ENCODE results near the gene CUX1. TPM values are rescaled to one million over a fixed set of nuclear protein-coding genes. Genes with fewer than 3 reads are reported as not detected.
A peak's percentile ranks its signal among the peaks of the same experiment; 100 is the strongest.
"Not testable (repeated sequence)": the region's sequence is repeated elsewhere in the genome, so short reads cannot be mapped to it uniquely, and the experiment has no call there.

Gene CUX1
- polyA plus RNA-seq, 3 donors = 80.1 to 95.7 (median 93.4) TPM

DNA sequence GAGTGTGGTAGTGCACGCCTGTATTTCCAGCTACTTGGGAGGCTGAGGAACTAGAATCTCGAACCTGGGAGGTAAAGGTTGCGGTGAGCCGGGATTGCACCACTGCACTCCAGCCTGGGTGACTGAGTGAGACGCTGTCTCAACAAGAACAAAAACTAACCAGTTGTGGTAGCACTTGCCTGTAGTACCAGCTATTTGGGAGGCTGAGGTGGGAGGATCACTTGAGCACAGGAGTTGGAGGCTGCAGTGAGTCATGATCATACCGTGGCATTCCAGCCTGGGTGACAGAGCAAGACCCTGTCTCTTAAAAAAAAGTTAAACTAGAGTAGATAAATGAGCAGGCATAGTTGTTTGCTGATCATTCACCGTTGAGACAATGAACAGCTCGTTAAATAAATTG, 48.9 kb downstream of the CUX1 start:
- no peak for DNase-seq

- DNase-seq = no peak
Measured at GRCh38 chr7:101867265-101867664, 49.8 kb downstream of the CUX1 start.

- not testable (repeated sequence) for DNase-seq
Measured at GRCh38 chr7:101867681-101868080, 50.3 kb downstream of the CUX1 start.

GRCh38 chr7:101868191-101868950, 50.9 kb downstream of the CUX1 start:
- DNase-seq = peak; percentile 71

DNA sequence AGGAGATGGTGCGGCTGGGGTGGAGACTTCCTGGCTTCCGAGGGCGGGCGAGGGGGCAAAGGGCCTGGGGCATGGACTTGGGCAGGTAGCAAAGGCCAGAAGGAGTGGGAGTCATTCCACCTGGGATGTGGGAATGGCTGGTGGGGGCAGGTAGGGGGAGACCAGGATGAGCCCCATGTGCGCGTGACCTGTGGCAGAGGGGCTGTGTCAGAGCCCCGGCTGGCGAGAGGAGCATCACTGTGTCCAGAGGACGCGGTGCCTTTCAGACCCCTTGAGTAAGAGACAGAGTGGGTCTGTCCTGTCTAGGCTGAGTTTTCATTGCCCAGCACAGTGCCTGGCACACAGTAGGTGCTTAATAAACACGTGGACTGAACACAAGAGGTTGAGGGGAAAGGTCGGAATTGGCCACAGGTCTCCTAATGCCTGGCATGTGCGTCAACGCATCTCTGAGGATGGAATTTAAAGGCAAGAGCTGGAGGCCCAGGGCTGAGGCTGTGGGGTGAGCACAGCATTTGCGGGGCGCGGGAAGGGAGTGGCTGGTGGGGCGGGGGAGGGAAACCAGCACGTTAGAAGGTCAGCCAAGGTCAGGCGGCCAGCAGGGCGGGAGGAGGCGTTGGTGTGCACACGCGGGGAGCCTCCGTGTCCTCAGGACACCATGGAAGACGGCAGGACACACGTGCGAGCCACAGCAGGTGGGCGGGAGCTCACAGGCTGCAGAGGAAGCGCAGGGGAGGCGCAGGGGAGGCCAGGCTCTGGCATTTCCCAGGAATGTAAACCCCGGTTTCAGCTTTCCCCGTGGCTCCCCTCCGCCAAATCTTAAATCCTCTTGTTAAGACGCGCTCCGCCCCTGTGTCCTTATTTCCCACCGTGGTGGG, 51.8 kb downstream of the CUX1 start:
- DNase-seq = peak; percentile 64

- DNase-seq = no peak
Measured at GRCh38 chr7:101869901-101870290, 52.5 kb downstream of the CUX1 start.

- DNase-seq = no peak
Measured at GRCh38 chr7:101870361-101871062, 53.1 kb downstream of the CUX1 start.

DNA sequence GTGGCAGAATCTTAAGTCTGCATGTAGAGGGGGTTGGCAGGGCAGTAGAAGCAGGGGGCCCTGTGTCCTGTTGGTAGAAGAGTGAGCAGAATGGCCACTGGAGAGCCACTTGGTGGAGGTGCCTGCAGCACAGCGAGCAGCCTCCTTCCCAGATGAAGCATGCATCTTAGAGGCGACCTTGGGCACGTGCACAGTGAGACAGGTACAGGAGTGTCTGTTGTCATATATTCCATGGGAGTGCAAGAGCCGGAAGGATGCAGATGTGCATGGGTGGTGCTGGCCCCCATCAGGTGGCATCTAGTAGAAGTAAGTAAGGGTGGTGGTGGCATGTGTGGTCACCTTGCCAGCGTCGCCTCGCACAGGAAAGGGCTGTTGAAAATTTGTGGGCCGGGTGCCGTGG, 53.9 kb downstream of the CUX1 start:
- no peak for DNase-seq

DNA sequence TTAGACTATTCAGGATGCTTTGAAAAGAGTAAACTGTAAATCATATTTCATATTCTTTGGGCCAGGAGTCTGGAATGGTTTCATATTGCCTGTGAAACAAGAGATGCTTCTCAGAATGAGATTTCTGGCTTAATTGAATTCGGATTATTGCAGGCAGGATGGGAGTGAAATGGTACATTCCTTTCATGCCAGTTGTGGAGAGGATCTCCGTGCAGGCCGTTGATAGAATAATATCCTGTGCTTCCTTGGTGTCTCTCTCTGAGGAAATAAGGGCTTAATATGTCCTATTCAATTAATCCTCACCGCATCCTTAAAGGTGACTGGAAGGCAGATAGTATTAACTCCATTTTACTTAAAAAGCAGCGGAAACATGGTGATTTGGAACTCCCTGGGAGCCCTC, 56.6 kb downstream of the CUX1 start:
- DNase-seq = no peak

DNA sequence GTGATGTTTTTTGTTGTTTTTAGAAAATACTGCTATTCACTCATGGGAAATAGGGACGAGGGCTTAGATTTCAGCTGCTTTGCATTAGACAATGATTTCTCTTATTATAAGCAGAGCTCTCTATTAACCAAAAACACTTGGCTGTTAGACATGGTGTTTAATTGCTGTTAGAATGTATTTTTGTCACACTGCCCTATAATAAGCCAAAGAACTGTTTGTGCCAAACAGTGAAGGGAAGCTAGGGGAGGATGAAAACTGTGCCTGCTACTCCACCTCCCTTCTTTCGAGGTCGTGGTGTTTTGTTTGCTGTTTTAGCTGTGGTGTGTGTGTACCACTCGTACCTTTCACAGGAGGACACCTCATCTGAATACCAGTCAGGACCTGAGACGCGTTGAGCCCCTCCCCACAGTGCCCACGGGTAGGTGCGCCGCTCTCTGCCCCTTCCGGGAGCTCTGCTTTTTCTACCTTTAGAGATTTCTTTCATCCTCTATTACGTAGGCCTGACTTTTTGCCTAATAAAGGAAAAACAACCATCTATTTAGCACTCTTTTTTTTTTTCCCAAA, 57.9 kb downstream of the CUX1 start:
- no peak for DNase-seq

- DNase-seq = no peak
Measured at GRCh38 chr7:101877882-101878591, 60.6 kb downstream of the CUX1 start.

- no peak for DNase-seq
Measured at GRCh38 chr7:101878938-101879337, 61.5 kb downstream of the CUX1 start.

GRCh38 chr7:101879565-101879964, 62.1 kb downstream of the CUX1 start:
- no peak for DNase-seq

DNA sequence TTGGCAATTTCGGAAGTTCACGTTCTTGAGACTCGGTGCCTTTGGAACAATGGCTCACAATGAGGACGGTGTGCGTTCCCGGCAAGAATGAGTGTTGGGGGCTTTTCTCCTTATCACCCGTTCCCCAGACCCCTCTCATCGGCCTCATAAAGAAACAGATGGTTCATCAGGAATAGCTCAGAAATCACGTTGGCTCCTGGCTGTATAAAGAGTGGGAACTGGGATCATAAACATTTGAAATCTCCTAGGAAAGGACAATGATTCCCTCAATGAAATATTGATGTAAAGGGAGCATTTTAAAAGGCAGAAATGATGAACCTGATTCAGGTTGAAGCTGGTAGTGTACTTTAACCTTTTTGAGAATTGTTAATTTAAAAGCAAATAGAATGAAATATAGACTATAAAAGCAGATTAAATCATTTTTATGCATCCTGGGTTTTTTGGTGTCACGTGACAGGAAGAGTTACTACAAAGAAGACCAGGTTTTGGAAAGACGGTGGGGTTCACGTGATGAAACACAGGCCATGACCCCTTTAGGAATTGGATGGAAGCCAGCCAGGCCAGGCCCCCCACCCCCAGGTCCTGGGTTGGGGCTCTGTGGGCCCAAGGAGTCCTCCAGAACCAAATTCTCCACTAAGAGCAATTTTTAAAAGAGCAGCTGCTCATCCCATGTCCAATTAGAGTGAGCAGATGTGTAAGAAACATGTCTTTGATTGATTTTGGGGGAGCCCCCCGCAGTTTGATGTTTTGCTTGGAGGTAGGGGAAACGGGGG, 63.0 kb downstream of the CUX1 start:
- DNase-seq = no peak

DNA sequence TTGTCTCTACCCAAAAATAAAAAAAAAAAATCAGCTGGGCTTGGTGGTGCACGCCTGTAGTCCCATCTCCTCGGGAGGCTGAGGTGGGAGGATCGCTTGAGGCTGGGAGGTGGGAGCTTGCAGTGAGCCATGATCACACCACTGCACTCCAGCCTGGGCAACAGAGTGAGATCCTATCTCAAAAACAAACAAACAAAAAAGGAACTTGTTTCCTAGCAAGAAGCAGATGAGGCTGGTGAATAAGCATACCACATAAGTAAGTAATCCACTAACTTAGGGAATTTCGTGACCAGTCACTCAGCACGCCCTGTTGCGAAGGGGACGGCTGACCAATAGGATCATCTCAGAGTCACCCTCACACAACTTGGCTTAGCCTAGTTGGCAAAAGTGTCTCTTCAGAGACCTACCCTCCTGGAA, 64.6 kb downstream of the CUX1 start:
- DNase-seq = no peak

- DNase-seq = peak; percentile 79
Measured at GRCh38 chr7:101882595-101883564, 65.5 kb downstream of the CUX1 start.

DNA sequence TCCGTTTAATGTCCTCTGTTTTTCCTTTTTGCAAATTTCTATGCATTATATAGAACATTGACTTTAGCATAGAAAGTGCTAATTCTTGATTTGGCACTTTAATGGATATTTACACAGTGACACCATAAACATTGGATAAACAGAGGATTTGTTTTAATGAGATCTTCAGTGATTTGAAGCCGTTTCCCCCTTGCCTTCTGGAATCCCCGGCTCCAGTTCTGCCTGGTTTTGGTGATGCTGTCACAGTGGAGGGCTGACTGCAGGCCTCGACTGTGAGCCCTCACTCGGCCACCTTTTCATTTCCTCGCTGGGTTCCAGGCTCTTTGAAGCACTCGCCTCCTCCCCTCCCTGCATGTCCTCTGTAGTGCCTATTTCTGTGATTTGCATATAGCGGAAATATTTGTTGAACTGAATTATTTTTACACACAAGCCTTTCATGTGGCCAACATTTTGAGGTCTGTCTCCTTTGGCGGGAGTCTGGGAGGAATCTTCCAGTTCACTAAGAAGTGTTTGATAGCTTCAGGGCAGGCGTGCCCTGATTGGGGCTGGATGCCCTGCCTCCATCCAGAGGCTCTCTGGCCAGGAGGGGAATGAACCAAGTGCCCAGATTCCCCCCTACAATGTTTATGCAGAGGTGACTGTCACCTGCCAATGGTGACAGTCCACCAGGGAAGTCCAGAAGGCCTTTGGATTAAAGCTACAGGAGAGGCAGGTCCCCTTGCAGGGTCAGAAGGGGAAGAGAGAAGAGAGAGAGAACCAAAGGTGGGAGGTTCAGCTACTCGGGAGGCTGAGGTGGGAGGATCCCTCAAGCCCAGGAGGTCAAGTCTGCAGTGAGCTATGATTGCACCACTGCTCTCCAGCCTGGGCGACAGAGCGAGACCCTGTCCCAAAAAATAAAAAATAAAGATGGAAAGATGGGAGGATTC, 67.5 kb downstream of the CUX1 start:
- DNase-seq = no peak

DNA sequence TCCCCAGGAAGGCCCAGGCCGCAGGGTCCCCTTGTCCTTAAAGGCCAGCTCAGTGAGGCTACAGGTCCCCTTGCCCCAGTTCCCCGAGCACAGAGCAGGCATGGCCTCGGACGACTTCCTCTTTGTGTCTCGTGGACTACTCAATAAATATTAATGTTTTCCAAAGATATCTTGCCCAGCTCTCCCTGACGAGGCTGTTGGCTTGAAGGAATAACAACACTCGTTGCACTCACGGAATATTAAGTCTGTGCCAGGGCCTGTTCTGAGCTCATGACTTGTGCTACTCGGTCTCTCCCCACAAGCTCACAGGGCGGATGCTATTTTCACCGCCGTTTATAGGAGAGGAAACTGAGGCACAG, 68.2 kb downstream of the CUX1 start:
- no peak for DNase-seq

Data from renal pelvis (tissue), 4 donors.